Stimulated activated CD8-positive, alpha-beta memory T cell treated with anti-CD3 and anti-CD28 coated beads, Interleukin-15, amount 100 ng/mL, for 4 hours (primary cell): ENCODE measurements around the gene CNPY1.

Experiments
- DNase-seq, 2 donors: peaks; one replicate each; pipeline ENCODE4 v3.0.0-alpha.2; 2020; ENCODE audit warnings: low read depth in 2 of 2

Gene CNPY1

DNA sequence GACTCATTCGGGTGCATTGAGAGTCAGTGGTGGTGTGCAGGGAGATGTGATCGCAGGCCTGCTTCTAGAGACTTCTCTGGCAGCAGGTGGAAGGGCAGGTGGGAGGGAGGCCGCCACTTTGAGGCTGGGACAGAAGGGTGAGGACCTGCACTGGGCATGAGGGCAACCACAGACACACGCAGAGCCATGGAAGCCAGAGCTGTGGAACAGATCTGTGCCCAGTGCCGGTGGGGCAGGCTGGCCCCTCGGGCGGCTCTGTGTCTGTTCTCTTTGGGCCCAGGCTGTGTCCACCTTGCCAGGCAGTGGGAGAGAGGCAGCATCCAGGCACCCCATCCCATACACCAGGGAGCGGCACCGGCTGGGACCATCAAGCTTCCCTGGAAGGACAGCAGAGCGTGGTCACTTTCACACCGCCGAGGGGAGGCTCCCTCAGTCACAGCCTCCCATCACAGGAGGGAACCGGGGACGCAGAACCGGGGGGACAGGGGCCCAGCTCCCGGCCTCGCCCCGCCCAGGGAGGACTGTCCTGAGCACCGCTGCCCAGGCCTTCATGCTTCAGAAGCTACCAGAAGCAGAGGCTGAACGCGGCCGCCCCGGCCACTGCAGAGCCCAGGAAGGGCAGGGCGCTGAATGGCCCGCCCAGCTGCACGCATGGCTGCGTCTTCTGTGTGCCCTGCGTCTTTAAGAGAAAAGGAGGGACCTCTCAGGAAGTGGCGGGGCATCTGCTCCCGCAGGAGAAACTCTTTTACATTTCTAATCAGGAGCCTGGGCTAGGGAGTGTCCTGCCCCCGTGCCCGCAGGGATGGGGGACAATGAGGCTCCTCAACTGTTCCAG, 56.3 kb downstream of the CNPY1 start:
- DNase-seq: no peak

DNA sequence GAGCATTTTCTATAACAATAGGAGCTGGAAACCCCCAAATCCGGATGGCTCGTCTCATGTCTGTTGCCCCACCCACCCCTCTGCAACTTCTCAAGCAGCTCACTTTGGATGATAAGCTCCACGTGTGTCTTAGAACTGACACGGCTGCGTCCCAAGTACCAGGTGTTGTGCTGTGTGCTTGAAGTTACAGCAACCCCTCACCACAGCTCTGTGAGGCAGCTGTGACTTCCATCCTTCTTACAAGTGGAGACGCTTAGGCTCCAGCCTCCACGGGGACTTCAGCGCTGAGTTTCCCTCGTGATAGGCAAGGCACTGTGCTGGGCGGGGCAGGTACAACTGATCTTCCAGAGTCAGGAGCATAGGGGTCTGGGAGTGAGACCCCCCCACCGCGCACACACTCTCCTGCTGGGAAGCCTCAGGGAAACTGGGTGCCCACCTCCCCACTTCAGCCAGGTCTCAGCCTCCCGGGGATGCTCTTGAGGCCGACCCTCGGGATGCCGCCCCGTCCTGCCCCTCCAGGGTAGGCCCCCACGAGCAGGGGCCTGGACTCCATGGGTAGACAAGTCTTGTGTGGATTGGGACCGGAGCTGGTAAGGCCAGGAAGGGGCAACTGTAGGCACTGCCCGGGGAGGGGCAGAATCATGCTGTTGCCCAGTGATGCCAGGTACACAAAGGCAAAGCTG, 57.1 kb downstream of the CNPY1 start:
- no peak for DNase-seq

DNA sequence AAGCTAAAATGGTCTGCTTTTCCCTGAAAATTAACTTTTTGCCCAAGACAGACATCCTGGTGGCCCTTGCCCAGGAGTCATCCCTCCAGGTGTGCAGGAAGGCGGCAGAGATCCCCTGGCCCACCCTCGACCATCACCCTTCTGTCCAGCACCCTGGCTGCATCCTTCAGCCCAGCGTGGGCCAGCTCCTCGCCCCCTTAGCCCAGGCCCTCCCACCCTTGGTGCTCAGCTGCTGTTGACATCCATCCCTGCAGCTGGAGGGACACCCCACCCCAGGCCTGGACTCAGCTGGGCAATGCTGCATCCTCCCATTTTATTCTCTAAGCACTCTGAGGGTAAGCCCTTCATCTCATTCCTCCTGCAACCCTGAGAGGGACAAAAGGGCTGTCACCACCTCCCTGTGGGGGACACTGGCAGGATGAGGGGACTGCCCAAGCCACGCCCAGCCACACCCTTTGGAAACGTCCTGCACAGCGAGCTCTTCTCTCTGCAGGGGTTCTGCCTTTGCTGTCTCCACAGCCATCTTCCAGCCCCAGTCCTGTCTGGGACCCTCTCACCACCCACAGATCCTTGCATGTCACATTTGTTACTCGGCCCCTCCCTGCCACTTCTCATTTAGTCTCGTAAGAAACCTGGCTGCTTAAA, 57.8 kb downstream of the CNPY1 start:
- no peak for DNase-seq

DNA sequence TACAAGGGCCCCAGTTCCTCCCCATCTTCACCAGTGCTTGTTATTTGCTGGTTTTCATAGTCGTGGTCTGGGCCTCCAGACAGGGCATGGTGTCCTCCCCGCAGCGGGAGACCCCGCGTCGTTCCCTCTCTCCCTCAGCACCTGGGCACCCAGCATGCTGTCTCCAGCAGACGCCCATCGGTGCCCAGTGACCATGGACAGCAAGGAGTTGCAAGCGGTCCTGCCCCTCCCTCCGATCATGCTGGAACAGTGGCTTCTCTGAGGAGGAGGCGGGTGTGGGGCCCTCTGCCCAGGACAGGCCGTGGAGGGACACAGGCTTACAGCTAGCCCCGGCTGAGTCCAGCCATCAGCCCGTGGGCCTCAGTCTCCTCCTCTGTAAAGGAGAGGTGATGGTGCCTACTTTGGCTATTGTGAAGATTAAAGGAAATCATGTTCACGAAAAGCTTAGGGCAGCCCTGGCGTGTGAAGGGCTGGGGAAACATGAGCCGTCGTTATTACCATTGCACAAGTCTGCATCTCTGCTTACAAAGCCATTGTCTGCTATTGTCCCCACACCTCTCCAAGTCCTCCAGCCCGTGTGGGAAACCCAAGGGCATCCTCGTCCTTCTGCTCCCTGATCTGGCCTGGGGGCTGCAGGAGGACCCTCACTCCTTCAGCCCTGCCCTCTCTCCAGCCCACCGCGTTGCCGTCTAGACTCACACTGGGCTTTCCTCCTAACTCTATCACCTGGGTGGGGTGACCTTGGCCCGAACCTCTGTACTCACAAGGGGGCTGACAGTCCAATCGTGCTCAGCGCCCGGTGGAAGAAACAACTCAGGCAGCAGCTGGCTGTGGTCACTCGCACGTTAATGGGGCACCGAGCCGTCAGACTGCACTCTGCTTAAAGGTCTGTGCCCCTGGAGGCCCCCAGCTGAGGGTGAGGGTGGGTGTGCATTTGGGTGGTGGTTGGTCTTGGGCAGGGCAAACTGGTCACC, 58.6 kb downstream of the CNPY1 start:
- DNase-seq: no peak

DNA sequence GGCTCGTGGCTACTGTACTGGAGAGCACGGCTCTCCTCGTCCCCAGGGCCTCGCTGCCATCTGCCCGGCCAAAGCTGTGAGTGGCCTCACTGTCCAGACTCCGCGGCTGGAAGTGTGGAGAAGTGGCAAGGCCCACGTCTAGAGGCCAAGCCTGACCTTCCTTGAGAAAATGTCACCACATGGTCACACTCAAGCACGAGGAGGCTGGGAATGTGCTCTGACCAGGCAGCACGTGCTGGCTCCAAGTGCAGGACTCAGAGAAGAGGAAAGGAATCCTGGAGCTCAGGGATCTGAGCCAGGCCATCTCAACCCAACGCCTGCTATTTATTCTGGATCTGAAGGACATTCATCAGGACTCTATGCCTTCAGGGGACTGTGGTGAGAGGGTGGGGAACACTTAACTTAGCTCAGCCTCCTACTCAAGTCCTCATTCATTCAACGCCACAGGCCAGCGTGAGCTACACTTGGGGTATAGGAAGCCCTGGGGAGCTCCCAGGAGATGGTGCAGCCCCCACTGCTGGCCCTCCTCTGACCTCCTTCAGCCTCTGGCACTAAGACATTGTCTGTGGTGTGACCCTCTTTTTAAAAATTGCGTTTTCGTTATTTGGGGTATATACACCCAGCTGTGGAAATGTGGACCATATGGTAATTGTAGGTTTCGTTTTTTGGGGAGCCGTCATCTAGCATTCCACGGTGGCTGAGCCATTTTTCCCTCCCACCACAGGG, 59.4 kb downstream of the CNPY1 start:
- DNase-seq: no peak

DNA sequence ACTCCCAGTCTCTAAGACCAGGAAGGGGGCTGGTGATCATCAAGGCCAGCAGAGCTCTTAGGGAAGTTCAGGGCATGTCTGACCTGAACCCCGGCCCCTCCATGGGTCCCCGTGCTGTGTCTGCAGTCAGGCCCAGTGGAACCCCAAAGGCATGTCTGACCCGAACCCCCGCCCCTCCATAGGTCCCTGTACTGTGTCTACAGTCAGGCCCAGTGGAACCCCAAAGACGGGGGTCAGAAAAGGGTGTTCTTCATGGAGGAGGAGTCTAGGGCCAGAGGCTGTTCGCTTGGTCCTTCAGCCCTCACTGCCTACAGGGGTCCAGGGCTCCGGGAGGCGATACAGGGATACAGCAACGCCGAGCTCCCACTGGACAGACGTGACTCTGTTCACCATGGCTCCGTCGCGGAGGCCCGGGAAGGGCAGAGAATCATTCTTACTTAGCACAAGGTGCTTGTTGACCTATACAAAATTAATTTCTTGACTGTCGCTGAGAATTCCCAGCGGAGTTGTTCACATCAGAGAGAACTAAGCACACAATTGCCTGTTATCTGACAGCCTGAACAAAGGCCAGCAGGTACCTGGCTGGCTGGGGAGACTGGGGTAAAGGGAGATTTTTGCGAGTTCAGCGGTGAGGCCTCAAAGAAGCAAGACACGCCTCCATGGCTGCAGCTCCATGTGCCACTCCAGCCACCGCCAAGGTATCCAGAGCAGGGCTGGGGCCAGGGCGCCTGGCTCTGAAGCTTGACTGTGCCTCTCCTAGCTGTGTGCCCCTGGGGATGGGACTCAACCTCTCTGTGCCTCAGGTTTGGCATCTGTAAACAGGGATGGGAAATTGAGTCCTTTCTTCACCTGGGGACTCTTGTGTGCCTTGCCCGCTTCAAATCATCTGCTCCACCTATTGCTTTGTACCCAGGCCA, 61.6 kb downstream of the CNPY1 start:
- no peak for DNase-seq

DNA sequence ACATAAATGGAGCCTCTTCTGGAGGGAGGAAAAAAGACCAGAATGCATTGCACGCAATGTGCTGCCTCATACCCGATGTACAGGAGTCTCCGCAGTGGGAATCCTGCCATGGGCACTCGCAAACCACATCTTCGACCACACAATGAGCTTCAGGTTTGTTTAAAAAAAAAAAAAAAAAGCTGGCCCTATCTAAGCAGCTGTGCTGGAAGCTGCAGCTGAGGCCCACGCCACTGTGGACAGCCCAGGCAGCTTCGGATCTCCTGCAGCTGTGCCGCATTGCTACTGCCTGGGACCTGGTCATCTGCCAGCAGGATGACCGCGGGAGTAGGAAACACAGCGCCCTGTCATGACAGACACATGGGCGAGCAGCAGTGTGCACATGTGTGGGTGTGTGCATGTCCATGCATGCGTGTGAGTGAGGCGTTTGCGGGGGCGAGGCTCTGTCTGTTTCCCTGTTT, 62.5 kb downstream of the CNPY1 start:
- DNase-seq: no peak

DNA sequence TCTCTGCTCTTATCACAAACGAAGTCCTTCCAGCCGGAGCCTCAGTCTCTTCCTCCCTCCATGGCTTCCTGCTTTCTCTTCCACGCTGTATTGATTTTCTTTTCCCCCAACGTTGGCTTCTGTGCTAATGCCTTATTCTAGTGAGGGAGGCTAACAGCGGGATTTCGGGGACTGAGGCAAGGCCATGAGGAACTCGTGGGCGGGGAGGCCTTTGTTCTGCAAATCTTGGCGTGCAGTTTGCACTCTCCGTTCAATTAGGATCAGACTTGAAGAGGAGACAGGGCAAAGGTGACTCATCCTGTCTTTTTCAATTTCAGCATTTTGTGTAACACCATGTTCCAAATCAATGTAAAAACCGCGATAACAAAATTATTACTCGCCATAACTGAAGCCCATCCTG, 63.1 kb downstream of the CNPY1 start:
- no peak for DNase-seq

DNA sequence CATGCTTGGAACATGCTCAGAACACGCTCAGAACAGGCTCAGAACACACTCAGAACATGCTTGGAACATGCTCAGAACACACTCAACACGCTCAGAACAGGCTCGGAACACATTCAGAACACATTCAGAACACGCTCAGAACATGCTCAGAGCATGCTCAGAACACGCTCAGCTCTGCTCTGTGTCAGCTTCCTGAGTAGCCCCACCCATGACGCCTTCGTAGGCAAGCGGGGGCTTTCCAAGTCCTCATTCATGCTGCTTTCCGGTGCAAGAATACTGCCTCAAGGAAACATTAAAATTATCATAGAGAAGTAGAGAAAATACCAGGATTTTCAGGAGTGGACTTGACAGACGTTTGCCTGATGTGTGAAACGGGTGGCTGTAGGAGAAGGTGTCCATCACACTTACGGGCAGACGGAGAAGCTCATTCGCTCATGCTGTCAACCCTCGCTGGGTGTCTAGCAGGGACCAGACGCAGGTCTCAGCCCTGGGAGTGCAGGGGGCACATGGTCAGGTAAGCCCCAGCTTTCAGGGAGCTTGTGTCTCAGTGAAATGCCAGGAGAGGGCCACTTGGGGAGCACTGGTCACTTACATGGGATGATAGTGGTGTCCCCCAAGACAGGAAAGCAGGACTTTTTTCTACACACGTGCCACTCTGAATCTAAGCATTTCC, 63.7 kb downstream of the CNPY1 start:
- no peak for DNase-seq

DNA sequence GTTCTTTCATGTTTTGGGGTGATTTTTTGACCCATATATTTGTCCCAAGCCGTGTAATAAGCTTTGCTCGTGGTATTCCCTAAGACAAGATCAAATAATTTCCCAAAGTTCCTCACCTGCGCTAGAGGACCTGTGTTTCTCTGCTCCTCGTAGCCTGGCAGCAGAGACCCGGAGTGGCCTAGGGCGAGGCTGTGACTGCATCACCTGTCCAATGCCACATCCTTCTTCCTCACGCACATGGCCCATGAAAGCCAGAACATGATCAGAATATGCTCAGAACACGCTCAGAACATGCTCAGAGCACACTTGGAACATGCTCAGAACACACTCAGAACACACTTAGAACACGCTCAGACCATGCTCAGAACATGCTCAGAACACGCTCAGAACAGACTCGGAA, 64.6 kb downstream of the CNPY1 start:
- DNase-seq: no peak

DNA sequence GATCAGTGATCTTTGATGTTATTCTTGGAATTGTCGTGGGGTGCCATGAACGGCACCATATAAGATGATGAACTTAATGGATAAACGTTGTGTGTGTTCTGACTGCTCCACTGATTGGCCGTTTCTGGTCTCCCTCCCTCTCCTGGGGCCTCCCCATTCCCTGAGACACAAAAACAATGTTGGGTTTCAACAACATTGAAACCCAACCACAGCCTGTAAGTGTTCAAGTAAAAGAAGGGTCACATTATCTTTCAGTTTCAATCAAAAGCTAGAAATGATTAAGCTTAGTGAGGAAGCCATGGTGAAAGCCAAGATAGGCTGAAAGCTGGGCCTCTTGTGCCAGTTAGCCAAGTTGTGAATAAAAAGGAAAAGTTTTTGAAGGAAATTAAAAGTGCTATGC, 68.9 kb downstream of the CNPY1 start:
- no peak for DNase-seq

DNA sequence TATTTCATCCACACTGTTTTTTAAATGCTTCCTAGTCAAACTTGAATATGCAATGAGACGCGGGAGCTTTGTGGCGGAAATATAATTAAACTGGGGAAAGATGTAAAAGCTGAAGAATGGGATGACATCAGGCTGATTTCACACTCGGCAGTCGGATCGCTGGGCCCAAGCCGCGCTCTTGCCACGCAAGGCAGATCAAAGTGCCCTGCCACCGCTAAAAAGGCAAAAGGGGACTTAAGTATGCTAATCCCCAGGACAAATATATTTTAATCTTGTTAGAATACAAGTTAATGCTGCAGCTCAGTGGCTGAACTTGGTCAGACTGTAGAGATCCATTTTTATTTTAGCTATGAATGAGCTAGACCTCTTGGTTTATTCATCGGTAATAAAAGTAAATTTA, 74.6 kb downstream of the CNPY1 start:
- no peak for DNase-seq

DNA sequence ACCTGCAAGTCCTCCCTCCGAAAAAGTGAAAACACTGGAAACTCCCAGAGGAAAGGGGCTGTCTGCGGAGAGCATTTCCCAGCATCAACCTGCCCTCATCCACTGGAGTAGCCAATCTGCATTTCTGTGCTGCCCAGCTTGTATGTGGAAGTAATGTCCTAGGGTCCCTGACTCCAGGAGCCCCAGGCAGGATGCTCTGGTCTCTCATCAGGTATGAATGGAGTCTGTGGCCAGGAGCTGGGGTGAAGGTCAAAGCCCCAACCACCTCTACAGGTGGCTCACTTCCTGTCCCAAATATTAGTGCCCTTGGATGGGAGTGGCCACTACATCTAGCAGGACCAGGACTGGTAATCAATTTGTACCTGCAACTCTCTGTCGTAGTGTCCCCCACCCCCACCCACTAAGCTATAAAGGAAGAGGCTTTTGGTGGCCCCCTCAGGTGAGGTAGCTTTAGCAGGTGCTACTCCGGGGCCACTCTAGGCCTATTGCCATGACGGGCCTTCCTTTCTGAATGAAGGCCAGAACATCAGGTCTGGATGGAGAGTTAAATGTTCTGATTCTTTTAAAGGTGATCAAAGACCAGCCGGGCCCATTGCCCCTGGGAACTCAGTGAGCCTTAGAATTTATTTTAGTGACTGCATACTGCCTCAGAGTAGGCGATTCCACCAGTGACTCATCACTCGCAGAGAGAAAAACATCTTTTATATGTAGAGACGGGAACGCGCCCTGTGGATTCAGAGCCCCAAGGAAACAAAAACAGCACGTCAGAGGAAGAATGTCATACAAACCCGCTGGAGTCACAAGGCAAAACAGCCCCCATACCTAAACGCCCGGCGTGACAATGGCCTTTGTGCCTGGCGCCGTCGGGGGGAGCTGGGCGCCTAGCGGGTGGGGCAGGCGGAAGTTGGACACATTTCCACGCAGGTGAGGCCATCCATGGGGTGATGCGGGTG, 75.4 kb downstream of the CNPY1 start:
- no peak for DNase-seq

DNA sequence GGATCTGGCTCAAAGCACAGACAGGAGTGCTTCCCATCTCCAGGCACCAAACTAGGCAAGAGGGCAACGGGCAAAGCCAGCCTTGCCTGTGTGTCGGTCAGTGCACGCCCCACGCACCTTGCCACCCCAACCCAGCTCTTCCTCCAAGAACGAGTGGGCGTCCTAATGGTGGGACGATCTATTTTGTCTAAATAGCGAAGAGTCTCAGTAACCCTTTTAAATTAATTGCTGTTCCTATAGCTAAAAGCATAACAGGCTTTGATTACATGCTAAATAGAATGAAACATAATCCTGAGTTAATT, 76.2 kb downstream of the CNPY1 start:
- no peak for DNase-seq

DNA sequence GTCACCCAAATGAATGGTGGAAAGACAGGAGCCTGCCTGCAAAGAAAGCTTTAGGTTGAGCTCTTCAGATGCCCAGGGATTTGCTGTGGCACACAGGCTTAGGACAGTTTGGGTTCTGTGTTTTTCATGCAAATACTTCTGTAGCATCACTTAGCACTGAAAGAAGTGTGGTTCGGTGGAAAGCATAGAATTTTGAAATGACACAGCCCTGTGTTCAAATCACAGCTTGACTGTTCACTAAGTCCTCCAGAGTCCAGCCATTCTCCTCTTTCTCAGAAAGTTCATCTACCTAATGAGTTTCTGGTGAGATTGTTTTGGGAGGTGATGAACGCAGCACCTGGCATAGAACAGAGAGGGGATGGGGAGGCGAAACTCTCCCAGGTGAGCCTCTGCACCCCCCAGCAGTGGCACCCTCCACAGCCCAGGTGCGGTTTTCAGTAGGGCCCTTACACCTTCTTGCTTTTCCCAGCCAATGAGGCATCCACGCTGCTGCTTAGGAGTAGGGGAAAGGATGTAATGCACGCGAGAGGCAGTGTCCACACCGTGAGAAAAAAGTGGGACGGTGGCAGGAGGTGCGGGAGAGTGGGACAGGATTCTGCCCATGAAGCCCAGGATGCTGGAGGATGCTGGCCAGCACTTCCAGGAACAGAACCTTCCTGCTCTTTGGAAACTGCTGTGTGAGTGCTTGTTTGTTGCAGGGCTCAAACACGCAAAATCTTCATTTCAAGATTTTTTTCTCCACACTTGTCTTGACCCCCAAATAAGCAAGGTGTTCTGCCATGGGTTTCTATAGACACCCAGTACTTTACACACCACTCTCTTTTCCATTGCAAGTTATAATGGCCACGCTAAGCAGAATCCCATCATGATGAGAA, 76.8 kb downstream of the CNPY1 start:
- no peak for DNase-seq

DNA sequence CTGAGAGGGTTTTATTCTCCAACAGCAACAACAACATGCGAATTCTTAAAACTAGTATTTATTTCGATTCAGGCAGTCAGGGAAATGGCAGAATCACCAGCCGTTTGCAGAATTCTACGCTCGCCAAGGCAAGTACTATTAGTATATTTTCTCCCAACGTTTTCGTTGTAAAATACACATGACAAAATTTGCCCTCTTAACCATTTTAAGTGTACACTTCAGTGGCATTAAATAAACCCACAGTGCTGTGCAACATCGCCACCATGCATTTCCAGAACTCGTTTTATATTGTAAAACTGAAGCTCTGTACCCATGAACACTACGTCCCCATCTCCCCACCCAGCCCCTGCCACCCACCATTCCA, 77.6 kb downstream of the CNPY1 start:
- DNase-seq: no peak
